Amniotic epithelial cell (primary cell): ENCODE measurements around the gene TMEM184A.
"Not testable (repeated sequence)": the region's sequence is repeated elsewhere in the genome, so short reads cannot be mapped to it uniquely, and the experiment has no call there.

Experiments
- DNase-seq: peaks from one replicate; pipeline ENCODE4 v3.0.0-alpha.2; 2010; ENCODE audit warnings: low read depth

The TMEM184A gene

GRCh38 chr7:1523208-1523607, 32.8 kb downstream of the TMEM184A start:
- no peak for DNase-seq

GRCh38 chr7:1521456-1521855, 34.5 kb downstream of the TMEM184A start:
- no peak for DNase-seq

- peak; percentile 39 for DNase-seq
Observed at GRCh38 chr7:1520539-1521234, 35.3 kb downstream of the TMEM184A start.

DNA sequence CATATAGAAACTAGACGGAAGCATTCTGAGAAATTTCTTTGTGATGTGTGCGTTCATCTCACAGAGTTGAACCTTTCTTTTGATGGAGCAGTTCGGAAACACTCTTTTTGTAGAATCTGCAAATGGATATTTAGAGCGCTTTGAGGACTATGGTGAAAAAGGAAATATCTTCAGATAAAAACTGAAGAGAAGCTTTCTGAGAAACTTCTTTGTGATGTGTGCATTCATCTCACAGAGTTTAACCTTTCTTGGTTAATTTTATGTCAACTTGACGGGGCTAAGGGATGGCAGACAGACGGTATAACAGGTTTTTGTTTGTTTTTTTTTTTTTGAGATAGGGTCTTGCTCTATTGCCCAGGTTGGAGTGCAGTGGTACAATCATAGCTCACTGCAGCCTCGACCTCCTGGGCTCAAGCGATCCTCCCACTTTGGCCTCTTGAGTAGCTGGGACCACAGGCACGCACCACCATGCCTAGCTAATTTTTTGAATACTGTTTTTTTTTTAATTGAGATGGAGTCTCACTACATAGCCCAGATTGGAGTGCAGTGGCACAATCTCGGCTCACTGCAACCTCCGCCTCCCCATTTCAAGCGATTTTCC, 36.6 kb downstream of the TMEM184A start:
- DNase-seq: not testable (repeated sequence)

DNA sequence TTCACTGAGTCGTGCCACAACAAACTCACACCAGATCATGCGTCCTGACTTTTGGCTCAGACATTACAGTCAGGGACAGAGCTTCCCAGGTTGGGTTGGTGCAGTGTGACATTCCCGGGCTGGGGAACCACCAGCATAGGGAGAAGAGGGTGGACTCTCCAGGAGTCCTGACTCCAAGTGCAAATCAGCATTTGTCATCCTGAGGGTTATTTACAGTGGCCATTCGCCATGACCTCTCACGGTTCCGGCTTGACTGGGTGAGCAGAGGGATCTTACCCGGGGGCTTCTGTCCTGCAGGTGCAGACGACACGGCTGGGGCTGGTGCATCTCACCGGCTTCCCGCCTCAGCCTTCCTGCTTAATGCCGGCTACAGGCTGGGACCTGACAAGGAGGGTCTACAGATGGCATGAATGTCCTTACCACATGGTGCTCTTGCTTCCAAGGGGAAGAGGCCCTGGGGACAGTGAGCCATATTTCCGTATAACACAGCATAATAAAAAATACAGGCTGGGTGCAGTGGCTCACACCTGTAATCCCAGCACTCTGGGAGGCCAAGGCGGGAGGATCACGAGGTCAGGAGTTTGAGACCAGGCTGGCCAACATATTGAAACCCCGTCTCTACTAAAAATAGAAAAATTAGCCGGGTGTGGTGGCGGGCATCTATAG, 39.3 kb downstream of the TMEM184A start:
- no peak for DNase-seq

DNA sequence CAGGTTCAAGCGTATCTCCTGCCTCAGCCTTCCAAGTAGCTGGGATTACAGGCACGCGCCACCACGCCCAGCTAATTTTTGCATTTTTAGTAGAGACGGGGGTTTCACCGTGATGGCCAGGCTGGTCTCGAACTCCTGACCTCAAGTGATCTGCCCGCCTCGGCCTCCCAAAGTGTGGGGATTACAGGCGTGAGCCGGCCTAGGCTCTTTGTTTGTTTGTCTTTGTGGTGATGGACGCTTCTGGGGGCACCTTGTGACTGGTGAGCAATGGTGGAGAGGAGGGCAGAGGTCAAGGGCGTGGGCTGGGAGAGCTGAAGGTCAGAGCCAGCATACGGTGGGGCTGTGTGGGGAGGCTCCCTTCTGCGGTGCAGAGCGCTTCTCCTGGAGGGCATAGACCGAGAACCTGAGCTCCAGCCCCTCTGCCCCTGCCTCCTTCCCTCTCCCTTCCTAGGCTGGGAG, 40.5 kb downstream of the TMEM184A start:
- DNase-seq: not testable (repeated sequence)

GRCh38 chr7:1514995-1515401, 41.0 kb downstream of the TMEM184A start:
- DNase-seq: no peak

GRCh38 chr7:1514407-1514806, 41.6 kb downstream of the TMEM184A start:
- DNase-seq: no peak

GRCh38 chr7:1513657-1514095, 42.3 kb downstream of the TMEM184A start:
- no peak for DNase-seq

DNA sequence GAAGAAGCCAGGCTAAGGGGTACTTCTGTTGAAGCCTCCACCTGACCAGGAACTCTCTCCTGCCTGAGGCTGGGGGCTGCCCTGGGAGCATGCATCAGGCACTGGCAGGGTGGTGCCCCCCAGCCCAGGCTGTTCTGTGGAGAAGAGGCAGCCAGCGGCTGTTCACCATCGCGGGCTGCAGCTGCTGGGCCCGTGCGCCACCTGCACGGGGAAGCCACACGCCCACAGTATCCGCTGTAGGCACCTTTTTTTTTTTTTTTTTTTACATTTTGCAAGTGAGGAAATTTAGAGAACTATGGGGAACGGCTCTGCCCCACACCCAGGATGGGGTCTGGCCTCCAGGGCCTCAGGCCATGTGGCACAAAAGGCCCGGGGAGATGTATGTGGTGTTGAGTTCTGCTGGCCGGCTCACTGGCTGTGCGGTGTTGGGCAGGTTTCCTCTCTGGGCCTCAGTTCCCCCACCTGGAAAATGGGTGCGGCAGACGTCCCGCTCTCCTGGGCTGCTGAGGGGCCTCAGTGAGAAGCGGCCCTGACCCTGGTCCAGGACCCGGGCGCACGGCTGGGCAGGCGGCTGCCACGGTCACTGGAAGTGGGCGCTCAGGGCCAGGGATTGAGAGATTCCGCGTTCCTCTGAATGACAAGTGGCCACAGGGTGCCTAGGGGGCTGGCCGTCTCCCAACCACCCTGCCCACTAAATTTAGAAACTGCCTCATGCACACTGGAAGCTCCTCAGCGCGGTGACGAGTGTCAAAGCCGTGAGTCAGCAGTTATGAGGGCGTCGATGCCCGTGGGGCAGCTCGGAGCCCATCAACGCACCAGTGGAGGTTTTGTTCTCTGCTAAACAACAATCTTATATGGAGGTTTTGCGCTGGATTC, 43.0 kb downstream of the TMEM184A start:
- DNase-seq: no peak

DNA sequence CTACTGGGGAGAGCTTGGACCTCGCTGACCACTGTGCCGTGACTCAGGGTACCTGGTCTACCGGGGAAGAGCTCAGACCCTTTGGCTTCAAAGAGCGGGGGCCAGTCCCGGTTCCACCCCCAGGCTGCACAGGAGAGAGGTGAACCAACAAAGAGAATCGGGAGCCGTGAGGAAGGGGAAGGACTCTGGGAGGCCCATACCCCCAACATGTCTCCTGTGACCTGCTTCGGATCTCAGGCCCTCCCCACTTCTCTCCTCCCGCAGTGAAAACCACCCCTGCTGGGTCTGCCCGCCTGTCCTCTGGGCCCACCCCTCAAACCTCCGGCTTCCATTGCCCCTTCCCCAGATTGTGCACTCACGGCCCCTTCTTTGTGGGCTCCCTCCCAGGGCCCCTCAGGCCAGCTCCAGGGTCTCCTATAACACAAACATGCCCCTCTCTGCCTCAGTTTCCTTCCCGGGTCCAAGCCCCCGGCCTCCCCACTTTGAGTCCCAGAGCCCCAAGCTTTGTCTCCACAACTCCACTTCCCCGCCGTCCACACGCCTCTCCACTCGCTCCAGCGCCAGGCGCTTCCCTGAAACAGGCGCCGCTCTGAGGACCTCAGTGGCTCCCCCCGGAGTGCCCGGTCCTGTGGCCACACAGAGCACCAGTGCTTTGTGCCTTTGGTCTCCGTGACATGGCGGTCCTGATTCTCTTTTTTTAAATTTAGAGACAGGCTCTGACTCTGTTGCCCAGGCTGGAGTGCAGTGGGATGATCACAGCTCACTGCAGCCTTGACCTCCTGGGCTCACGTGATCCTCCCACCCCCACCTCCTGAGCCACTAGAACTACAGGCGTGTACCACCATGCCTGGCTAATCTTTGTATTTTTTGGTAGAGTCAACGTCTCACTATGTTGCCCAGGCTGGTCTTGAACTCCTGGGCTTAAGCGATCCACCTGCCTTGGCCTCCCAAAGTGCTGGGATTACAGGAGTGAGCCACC, 44.3 kb downstream of the TMEM184A start:
- no peak for DNase-seq

DNA sequence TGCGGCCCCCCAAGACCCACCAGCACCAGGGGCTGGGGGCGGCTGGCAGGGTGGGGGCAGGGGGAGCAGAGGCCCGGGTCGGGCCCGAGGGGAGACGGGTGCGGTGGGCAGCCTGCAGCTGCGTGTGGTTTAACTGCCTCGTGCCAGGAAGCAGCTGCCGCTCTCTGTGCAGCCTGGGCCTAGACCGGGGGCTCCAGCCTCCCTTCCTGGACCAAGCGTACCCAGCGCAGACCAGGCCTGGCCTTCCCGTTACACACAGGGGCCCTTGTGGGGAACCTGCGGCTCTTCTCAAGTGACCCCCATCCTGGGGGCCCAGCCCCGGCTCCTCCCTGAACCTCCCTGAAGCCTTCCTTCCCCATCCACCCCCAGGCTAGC, 45.2 kb downstream of the TMEM184A start:
- DNase-seq: no peak

DNA sequence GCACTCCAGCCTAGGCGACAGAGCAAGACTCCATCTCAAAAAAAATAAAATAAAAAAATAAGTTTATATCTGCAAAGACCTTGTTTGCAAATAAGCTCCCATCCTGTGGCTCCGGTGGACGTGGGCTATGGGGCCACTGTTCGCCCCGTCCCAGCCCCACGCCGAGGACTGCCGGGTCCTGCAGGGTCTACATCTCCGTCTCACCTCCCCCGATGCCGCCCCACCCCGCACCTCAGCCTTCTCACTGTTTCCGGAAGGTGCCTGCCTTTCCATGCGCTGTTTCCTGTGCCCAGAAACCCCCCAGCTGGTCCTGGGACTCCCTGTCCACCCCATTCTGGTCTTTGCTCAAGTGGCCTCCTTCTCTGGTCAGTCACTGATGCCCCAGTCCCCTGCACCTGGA, 46.8 kb downstream of the TMEM184A start:
- no peak for DNase-seq

GRCh38 chr7:1508277-1508758, 47.7 kb downstream of the TMEM184A start:
- no peak for DNase-seq

GRCh38 chr7:1505731-1506550, 50.1 kb downstream of the TMEM184A start:
- no peak for DNase-seq

- peak; percentile 82 for DNase-seq
Observed at GRCh38 chr7:1503816-1504775, 51.9 kb downstream of the TMEM184A start, which contains the start of gene INTS1. Gene INTS1 (minus strand): TSS chr7:1504389. CDS start chr7:1503960, 429 bp downstream.

- DNase-seq: no peak
Observed at GRCh38 chr7:1503390-1503789, 52.6 kb downstream of the TMEM184A start.

DNA sequence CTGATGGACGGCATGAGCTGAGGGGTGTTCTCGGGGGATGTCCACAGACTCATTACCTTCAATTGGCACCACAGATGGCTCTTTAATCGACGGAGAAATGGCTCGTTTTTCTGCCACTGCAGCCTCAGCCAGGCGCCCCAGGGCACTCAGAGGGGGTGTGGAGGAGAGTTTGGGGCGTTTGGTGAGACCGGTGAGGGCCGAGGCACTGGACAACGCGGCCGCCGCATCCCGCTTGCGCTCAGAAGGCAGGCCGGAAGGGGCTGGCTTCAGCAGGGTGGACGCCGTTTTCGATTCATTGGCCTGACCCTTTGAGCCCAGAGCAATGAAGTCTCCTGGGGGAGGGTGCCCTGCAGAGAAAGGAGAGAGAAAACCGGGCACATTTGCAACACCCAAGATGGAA, 53.2 kb downstream of the TMEM184A start:
- no peak for DNase-seq
